HG02852 (cell line): ENCODE data around the gene PSTPIP2.

Experiments
- ATAC-seq: cut with Tn5 transposase; IDR thresholded peaks from one replicate; pipeline ENCODE4 v1.9.1; 2021; ENCODE audit warnings: mild to moderate bottlenecking, moderate library complexity; ENCODE audit not compliant: unreplicated experiment

PSTPIP2 gene

GRCh38 chr18:45940724-45941123 lies 131.3 kb downstream of the PSTPIP2 start:
- ATAC-seq: no peak

DNA sequence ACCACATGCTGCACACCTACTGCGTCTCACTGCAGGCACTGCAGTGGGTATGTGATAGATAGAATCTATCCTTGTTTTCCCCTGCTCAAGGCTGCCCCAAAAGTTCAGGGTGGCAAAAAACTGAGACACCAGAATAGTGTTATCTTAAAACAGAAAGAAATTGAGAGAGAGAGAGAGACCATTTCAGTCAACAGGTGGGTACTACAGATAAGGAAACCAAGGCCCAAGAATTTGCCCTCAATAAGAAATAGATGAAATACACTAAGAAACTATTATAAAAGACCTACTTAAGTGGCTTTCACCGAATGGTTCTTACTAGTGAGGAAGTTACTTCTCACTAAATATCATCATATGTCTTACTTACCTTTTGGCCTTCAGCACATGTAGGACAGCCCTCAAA lies 132.8 kb downstream of the PSTPIP2 start:
- ATAC-seq: no peak

DNA sequence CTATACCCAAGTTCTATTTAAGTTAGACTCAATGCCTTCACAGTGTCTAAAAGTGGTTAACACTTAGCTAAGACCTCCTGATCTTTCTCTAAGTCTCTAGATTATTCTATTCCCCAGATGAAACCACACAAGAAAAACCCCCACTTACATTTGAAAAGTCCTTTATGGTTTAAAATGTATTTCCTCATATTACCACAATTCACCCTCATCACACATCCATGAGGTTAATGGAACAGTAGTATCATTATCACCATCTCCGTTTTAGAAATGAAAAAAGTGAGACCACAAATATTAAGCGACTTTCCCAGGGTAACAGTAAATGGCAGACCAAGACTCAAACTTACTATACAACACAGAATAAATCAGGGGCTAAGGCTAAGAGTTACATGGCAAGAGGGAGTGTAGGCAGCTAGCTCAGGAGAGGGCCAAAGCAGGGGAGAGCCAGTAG lies 133.5 kb downstream of the PSTPIP2 start:
- no peak for ATAC-seq

GRCh38 chr18:45935591-45936335 lies 136.3 kb downstream of the PSTPIP2 start:
- no peak for ATAC-seq
